Lower leg skin (tissue), 4 donors: Measurements from ENCODE around the gene THBS2. TPM values are rescaled to one million over a fixed set of nuclear protein-coding genes. Genes with fewer than 3 reads are reported as not detected.

Experiments
- DNase-seq, 2 donors: peaks; one replicate each; pipeline ENCODE4 v3.0.0-alpha.2; 2019; ENCODE audit warnings: low spot score in 2 of 2
- H3K4me3 ChIP-seq: fragments of 200-600 bp; sonication (generic); 2 replicates; pipeline ENCODE4 v1.5.1; 2017; ENCODE audit warnings: mild to moderate bottlenecking, low read depth; ENCODE audit not compliant: poor library complexity, severe bottlenecking
- POLR2A ChIP-seq, 2 donors: fragments of 450-650 bp; IDR thresholded peaks; one replicate each; pipeline ENCODE4 v1.6.1; 2016 to 2017; ENCODE audit warnings: antibody characterized with exemption in 2 of 2, mild to moderate bottlenecking in 1 of 2, moderate library complexity in 1 of 2
- WGBS, 2 donors: methylation state at CpG; one replicate each; pipeline ENCODE4 v1.1.5; 2018; 5-methylcytosine and 5-hydroxymethylcytosine counted together
- intact Hi-C: fragments of 100-400 bp; cut with DNase I; formaldehyde crosslinking; loops from one replicate; pipeline ENCODE4 v1.15.0; 2023; ENCODE audit warnings: low total_unique reads
- total RNA-seq, 4 donors: library from RNA; depleted of rRNA; stranded (reverse); fragments of >200 nt; gene quantifications; one replicate each; pipeline ENCODE4 v1.1.0, GENCODE V29; 2016
- TF ChIP-seq, protein P1 (sequence below), 3 donors: fragments of 450-650 bp; IDR thresholded peaks; one replicate each; pipeline ENCODE4 v1.5.1; 2016; ENCODE audit warnings: antibody characterized with exemption in 3 of 3, mild to moderate bottlenecking in 3 of 3, moderate library complexity in 2 of 3

THBS2 gene
- total RNA-seq, 4 donors from 2014 or later: 72.1 to 135 (median 103) TPM

- intact Hi-C loops: no loop called here
- peak in 1 of 2 donors; percentile 88 for DNase-seq
- TF ChIP-seq, protein P1, sequence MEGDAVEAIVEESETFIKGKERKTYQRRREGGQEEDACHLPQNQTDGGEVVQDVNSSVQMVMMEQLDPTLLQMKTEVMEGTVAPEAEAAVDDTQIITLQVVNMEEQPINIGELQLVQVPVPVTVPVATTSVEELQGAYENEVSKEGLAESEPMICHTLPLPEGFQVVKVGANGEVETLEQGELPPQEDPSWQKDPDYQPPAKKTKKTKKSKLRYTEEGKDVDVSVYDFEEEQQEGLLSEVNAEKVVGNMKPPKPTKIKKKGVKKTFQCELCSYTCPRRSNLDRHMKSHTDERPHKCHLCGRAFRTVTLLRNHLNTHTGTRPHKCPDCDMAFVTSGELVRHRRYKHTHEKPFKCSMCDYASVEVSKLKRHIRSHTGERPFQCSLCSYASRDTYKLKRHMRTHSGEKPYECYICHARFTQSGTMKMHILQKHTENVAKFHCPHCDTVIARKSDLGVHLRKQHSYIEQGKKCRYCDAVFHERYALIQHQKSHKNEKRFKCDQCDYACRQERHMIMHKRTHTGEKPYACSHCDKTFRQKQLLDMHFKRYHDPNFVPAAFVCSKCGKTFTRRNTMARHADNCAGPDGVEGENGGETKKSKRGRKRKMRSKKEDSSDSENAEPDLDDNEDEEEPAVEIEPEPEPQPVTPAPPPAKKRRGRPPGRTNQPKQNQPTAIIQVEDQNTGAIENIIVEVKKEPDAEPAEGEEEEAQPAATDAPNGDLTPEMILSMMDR (IDR thresholded peaks at IDR 0.05): no peak
- no peak for TF ChIP-seq POLR2A (IDR thresholded peaks at IDR 0.05)
- WGBS, 2 donors: 50 to 56% methylated on average over 12 of the region's 12 CpGs
- H3K4me3 ChIP-seq: no peak overlapping the region
These were observed 81.2 kb downstream of the THBS2 start for GRCh38 chr6:169172456-169172855.

GRCh38 chr6:169171951-169172350 lies 81.7 kb downstream of the THBS2 start:
- WGBS, 2 donors: 83 to 85% methylated on average over 8 of the region's 8 CpGs
- intact Hi-C loops: no loop called here
- H3K4me3 ChIP-seq: no peak overlapping the region
- TF ChIP-seq, protein P1 (IDR thresholded peaks at IDR 0.05): no peak
- no peak for TF ChIP-seq POLR2A (IDR thresholded peaks at IDR 0.05)
- peak in 1 of 2 donors; percentile 61 for DNase-seq

- TF ChIP-seq, protein P1 (IDR thresholded peaks at IDR 0.05): no peak
- TF ChIP-seq POLR2A (IDR thresholded peaks at IDR 0.05): no peak
- peak in 1 of 2 donors; percentile 76 for DNase-seq
These were observed 82.6 kb downstream of the THBS2 start for GRCh38 chr6:169171016-169171415.

GRCh38 chr6:169170583-169170955 lies 83.1 kb downstream of the THBS2 start:
- peak in 1 of 2 donors; percentile 82 for DNase-seq
- H3K4me3 ChIP-seq: no peak overlapping the region
- intact Hi-C loops: no loop called here
- TF ChIP-seq POLR2A (IDR thresholded peaks at IDR 0.05): no peak
- TF ChIP-seq, protein P1 (IDR thresholded peaks at IDR 0.05): no peak
- WGBS, 2 donors: 91% methylated on average over 11 of the region's 11 CpGs

More at GRCh38 chr6:169171016-169171415, 82.6 kb downstream of the THBS2 start:
- no peak overlapping the region for H3K4me3 ChIP-seq
- intact Hi-C loops: no loop called here
- 83 to 90% methylated on average over 15 to 16 of the region's 16 CpGs for WGBS, 2 donors

DNA sequence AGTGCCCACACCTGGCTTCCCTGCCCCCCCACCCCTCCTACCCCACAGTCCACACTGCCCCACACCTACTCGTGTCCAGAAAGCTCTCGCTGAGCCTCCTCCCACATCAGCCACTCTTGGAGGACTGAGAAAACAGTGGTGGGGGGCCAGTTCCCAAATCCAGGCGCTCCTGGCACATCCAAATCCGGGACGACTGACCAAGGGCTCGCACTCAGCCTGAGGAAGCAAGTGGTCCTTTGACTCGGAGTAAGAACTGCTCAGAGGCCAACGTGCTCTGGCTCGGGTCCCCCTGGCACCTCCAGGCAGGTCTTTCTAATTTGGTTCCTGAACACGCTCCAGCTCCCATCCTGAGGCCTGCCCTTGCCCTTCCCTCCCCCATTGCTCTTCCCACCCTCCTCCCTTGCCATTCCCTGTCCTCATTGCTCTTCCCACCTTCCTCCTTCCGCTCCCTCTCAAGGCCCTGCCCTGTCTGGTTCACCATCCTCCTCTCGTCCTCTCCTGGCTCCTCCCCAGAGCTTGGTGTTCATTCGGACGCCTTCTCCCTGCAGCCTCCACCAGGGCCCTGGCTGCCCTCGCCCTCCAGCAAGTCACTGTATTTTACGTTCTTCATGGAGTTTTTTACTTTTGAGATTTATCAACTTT lies 83.6 kb downstream of the THBS2 start:
- intact Hi-C loops: no loop called here
- WGBS, 2 donors: 77 to 83% methylated on average over 16 of the region's 16 CpGs
- peak in 1 of 2 donors; percentile 70 for DNase-seq
- TF ChIP-seq, protein P1 (IDR thresholded peaks at IDR 0.05): no peak
- TF ChIP-seq POLR2A (IDR thresholded peaks at IDR 0.05): no peak
- H3K4me3 ChIP-seq: no peak overlapping the region

DNA sequence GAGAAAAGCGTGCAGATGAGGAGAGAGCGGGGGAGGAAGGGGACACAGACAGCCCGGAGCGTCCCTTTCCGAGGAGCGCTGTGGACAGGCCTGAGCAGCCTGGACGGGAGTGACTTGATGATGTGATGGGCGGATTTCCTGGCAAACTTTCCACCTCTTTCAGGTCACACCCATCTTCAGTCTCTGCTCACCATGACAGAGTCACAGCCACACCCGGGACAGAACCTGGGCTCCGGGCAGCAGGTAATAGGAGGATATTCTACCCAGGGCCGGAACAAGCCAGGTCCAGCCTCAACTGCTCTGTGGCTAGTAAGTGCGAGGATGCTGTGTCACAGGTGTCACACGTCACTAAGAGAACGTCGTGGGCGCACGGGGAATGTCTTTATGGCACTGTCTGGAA lies 84.3 kb downstream of the THBS2 start:
- intact Hi-C loops: no loop called here
- H3K4me3 ChIP-seq: no peak overlapping the region
- no peak for TF ChIP-seq POLR2A (IDR thresholded peaks at IDR 0.05)
- TF ChIP-seq, protein P1 (IDR thresholded peaks at IDR 0.05): no peak
- WGBS, 2 donors: 44 to 45% methylated on average over 17 of the region's 17 CpGs
- DNase-seq: peak in 1 of 2 donors; percentile 82
